MM.1S (cell line): ENCODE data around the gene OGFOD1.

Experiments used
- DNase-seq: peaks from one replicate; pipeline ENCODE4 v3.0.0-alpha.2; 2015
- H2AFZ ChIP-seq: fragments of 300-600 bp; sonication (generic); 2 replicates; pipeline ENCODE4 v1.6.0; 2016; ENCODE audit warnings: antibody characterized with exemption, low read length
- H3F3A ChIP-seq: fragments of 300-600 bp; sonication (generic); 2 replicates; pipeline ENCODE4 v1.6.1; 2016; ENCODE audit warnings: mild to moderate bottlenecking, antibody characterized with exemption, low read length, moderate library complexity, mixed read lengths; ENCODE audit not compliant: insufficient read depth
- H3K27ac ChIP-seq: fragments of 300-600 bp; sonication (generic); 2 replicates; pipeline ENCODE4 v1.5.1; 2016; ENCODE audit warnings: mild to moderate bottlenecking, low read length
- H3K27me3 ChIP-seq: fragments of 300-600 bp; sonication (generic); replicated peaks from 2 replicates; pipeline ENCODE4 v1.6.0; 2016; ENCODE audit warnings: low read length; ENCODE audit not compliant: insufficient read depth
- H3K36me3 ChIP-seq: fragments of 300-600 bp; sonication (generic); replicated peaks from 2 replicates; pipeline ENCODE4 v1.6.1; 2016; ENCODE audit warnings: mild to moderate bottlenecking, low read length, mixed read lengths; ENCODE audit not compliant: insufficient read depth
- H3K4me1 ChIP-seq: fragments of 300-600 bp; sonication (generic); 2 replicates; pipeline ENCODE4 v1.6.1; 2016; ENCODE audit warnings: low read length, mixed read lengths
- H3K4me2 ChIP-seq: fragments of 300-600 bp; sonication (generic); 2 replicates; pipeline ENCODE4 v1.6.0; 2016; ENCODE audit warnings: low read depth, low read length
- H3K4me3 ChIP-seq: fragments of 300-600 bp; sonication (generic); 2 replicates; pipeline ENCODE4 v1.5.1; 2016; ENCODE audit warnings: low read length, mixed read lengths
- H3K79me2 ChIP-seq: fragments of 300-600 bp; sonication (generic); 2 replicates; pipeline ENCODE4 v1.6.1; 2016; ENCODE audit warnings: mixed run types, low read length, mixed read lengths
- H3K9ac ChIP-seq: fragments of 300-600 bp; sonication (generic); 2 replicates; pipeline ENCODE4 v1.6.1; 2016; ENCODE audit warnings: low read length, mixed read lengths
- H3K9me2 ChIP-seq: fragments of 300-600 bp; sonication (generic); replicated peaks from 2 replicates; pipeline ENCODE4 v1.6.1; 2016; ENCODE audit warnings: mild to moderate bottlenecking, low read length, mixed read lengths; ENCODE audit not compliant: insufficient read depth
- H3K9me3 ChIP-seq: fragments of 300-600 bp; sonication (generic); replicated peaks from 2 replicates; pipeline ENCODE4 v1.6.1; 2016; ENCODE audit warnings: mild to moderate bottlenecking, low read length, mixed read lengths; ENCODE audit not compliant: insufficient read depth
- H4K20me1 ChIP-seq: fragments of 300-600 bp; sonication (generic); 2 replicates; pipeline ENCODE4 v1.6.1; 2016; ENCODE audit warnings: mild to moderate bottlenecking, low read length, moderate library complexity, mixed read lengths; ENCODE audit not compliant: insufficient read depth
- EZH2 ChIP-seq: fragments of 300-600 bp; sonication (generic); optimal IDR thresholded peaks from 2 replicates; pipeline ENCODE3; 2017; ENCODE audit warnings: low read depth, mild to moderate bottlenecking, antibody characterized with exemption, low read length, mixed read lengths
- EZH2phosphoT487 ChIP-seq: fragments of 300-600 bp; sonication (generic); IDR thresholded peaks from 2 replicates; pipeline ENCODE4 v1.6.1; 2018; ENCODE audit warnings: antibody characterized with exemption, low read length
- TF ChIP-seq, protein P1 (sequence below): fragments of 300-600 bp; sonication (generic); IDR thresholded peaks from 2 replicates; pipeline ENCODE4 v1.5.1; 2016; ENCODE audit warnings: antibody characterized with exemption, low read length, mixed read lengths

The OGFOD1 gene

DNA sequence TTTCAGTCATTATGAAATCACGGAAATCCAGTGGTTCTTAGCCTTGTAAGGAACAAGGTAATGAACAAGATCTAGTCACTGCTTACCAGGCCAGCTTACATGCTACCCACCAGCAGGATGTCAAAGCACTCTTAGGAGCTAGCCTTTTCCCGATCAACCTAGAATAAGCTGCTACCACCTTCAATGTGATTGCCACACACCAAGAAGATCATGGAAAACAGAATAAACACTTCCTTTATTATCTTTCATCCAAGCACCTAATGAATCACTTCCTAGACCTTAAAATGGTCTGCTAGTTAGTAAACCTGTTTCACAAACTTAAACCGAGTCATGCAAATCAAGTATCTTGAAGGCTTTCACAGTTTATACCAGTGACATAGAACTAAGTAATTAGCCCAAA is 63.5 kb downstream of the OGFOD1 start:
- H3K27ac ChIP-seq: no peak overlapping the region
- no peaks in the 10 kb centered on the region for H3K36me3 ChIP-seq
- H3F3A ChIP-seq: 0 out of 2 replicates have a peak, but pooled peaks cover 5% of the 10 kb centered on the region
- no peak overlapping the region for H3K4me3 ChIP-seq
- H3K4me2 ChIP-seq: no peak overlapping the region
- H3K9ac ChIP-seq: no peak overlapping the region
- H3K4me1 ChIP-seq: no peaks in the 10 kb centered on the region
- no peaks in the 10 kb centered on the region for H3K9me3 ChIP-seq
- no peaks in the 10 kb centered on the region for H3K9me2 ChIP-seq
- H2AFZ ChIP-seq: no peak overlapping the region
- no peak for TF ChIP-seq EZH2
- no peak for TF ChIP-seq EZH2phosphoT487
- TF ChIP-seq, protein P1, sequence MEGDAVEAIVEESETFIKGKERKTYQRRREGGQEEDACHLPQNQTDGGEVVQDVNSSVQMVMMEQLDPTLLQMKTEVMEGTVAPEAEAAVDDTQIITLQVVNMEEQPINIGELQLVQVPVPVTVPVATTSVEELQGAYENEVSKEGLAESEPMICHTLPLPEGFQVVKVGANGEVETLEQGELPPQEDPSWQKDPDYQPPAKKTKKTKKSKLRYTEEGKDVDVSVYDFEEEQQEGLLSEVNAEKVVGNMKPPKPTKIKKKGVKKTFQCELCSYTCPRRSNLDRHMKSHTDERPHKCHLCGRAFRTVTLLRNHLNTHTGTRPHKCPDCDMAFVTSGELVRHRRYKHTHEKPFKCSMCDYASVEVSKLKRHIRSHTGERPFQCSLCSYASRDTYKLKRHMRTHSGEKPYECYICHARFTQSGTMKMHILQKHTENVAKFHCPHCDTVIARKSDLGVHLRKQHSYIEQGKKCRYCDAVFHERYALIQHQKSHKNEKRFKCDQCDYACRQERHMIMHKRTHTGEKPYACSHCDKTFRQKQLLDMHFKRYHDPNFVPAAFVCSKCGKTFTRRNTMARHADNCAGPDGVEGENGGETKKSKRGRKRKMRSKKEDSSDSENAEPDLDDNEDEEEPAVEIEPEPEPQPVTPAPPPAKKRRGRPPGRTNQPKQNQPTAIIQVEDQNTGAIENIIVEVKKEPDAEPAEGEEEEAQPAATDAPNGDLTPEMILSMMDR: no peak
- no peaks in the 10 kb centered on the region for H4K20me1 ChIP-seq
- DNase-seq: no peak
- H3K27me3 ChIP-seq: no peaks in the 10 kb centered on the region
- 0 out of 2 replicates have a peak, but pooled peaks cover 3% of the 10 kb centered on the region for H3K79me2 ChIP-seq

DNA sequence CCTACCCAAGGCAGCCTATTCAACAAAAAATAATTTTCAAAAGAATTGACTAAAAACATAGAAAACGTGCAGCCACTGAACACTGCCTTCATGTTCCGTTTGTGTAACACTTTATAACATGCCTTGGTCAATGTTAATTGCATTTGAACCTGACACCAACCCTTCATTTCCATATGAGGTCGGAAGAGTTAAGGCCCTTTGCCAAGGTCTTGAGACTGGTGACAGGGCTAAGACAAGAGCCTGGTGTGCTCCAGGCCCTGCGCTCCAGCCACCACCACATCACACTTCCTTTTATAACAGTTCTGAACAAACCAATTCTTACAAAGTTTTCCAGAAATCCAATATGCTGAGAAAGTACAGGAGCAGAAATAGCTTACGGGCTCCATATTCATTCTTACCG is 64.3 kb downstream of the OGFOD1 start:
- 0 out of 2 replicates have a peak, but pooled peaks cover 3% of the 10 kb centered on the region for H3K79me2 ChIP-seq
- no peaks in the 10 kb centered on the region for H3K36me3 ChIP-seq
- no peak overlapping the region for H3K4me2 ChIP-seq
- no peaks in the 10 kb centered on the region for H3K9me2 ChIP-seq
- H3K27me3 ChIP-seq: no peaks in the 10 kb centered on the region
- H3K4me1 ChIP-seq: peaks cover 6% of the 10 kb centered on the region
- H4K20me1 ChIP-seq: no peaks in the 10 kb centered on the region
- no peak overlapping the region for H3K4me3 ChIP-seq
- no peak for DNase-seq
- no peak overlapping the region for H3K27ac ChIP-seq
- 0 out of 2 replicates have a peak, but pooled peaks cover 6% of the 10 kb centered on the region for H3F3A ChIP-seq
- H2AFZ ChIP-seq: no peak overlapping the region
- TF ChIP-seq, protein P1: no peak
- no peak for TF ChIP-seq EZH2phosphoT487
- TF ChIP-seq EZH2: no peak
- H3K9me3 ChIP-seq: no peaks in the 10 kb centered on the region
- no peak overlapping the region for H3K9ac ChIP-seq

DNA sequence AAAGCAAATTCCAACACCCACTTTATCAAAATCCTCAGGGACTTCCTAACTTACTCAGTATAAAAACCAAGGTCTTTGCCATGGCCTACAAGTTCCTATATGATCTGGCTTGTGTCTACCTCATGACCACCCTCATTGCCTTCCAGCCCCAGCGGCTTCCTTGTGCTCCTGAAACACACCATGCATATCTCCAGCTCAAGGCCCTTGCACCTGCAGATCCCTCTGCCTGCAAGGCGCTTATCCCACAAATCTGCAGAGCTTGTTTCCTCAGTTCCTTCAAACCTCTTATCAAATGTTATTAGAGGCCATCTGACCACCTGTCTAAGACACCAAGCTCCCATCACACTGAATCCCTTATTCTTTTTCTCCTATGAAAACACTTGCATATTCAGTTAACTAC is 65.9 kb downstream of the OGFOD1 start:
- no peaks in the 10 kb centered on the region for H4K20me1 ChIP-seq
- peaks cover 6% of the 10 kb centered on the region for H3K4me1 ChIP-seq
- no peak overlapping the region for H3K4me3 ChIP-seq
- no peaks in the 10 kb centered on the region for H3K9me3 ChIP-seq
- no peak overlapping the region for H3K9ac ChIP-seq
- TF ChIP-seq, protein P1: no peak
- no peak overlapping the region for H3K4me2 ChIP-seq
- H3F3A ChIP-seq: 0 out of 2 replicates have a peak, but pooled peaks cover 6% of the 10 kb centered on the region
- H3K79me2 ChIP-seq: 0 out of 2 replicates have a peak, but pooled peaks cover 3% of the 10 kb centered on the region
- H3K27me3 ChIP-seq: no peaks in the 10 kb centered on the region
- H3K27ac ChIP-seq: no peak overlapping the region
- no peaks in the 10 kb centered on the region for H3K36me3 ChIP-seq
- no peaks in the 10 kb centered on the region for H3K9me2 ChIP-seq
- no peak overlapping the region for H2AFZ ChIP-seq
- DNase-seq: no peak
